ENCODE results near the gene TBX21. TPM values are rescaled to one million over a fixed set of nuclear protein-coding genes. Genes with fewer than 3 reads are reported as not detected.

Gene TBX21
- total and polyA plus RNA-seq, 10 of the 15 experiments (the other 5 are each of a cell fraction or from before 2014, with no cell fraction given), result 0.63 to 9.6 (median 5.0) TPM

DNA sequence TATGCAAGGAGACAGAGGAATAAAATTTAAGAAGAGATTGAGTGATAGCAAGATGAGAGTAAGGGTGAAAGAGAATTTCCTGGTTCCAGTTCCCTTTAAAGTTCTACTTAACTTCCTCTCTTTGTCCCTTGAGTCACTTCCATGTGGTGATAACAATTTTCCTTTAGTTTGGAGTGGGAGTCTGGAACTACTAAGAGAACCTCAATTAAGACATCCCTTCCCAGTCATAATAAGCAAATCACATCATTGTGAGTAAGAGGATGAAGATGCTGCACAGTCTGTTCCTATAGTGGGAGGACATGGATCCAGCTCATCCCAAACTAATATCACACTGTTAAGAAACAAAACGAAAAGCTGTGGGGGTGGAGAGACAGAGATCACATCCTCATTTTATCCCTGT lies 24.4 kb downstream of the TBX21 start:
- Histone ChIP-seq H4K20me1 (ENCODE audit: control insufficient read depth, insufficient read depth) (no peaks in the 10 kb centered on the region), H3K79me2 (ENCODE audit: control insufficient read depth, insufficient read depth, low read length) (no peaks in the 10 kb centered on the region), H3K4me1 (ENCODE audit: control insufficient read depth, insufficient read depth, low read length) (no peaks in the 10 kb centered on the region), H3K27ac (ENCODE audit: control insufficient read depth, insufficient read depth) (no peak overlapping the region), H3K9ac (ENCODE audit: control insufficient read depth, insufficient read depth, low read length) (no peak overlapping the region), H3K27me3 (replicated peaks in 1 of 2; ENCODE audit: control insufficient read depth in 2 of 2, insufficient read depth in 2 of 2, low read length in 1 of 2) (no peaks in the 10 kb centered on the region), H3K36me3 (ENCODE audit: control insufficient read depth in 2 of 2, insufficient read depth in 2 of 2, low read length in 1 of 2) (no peaks in the 10 kb centered on the region), H3K9me3 (replicated peaks; ENCODE audit: control insufficient read depth, insufficient read depth, low read length) (peaks cover 2% of the 10 kb centered on the region; the same call in 1 of the 3 replicates), H3K4me2 (ENCODE audit: control insufficient read depth, insufficient read depth) (no peak overlapping the region), H3K4me3 (no peak overlapping the region), H2AFZ (ENCODE audit: control insufficient read depth, low read depth, low read length) (no peak overlapping the region)
- intact Hi-C loops (cut with micrococcal nuclease; ENCODE audit: unreplicated experiment), result no loop called here
- ChIA-PET RAD21 (ENCODE audit: unreplicated experiment) (no interaction called here), SMC1A (ENCODE audit: uncharacterized antibody, unreplicated experiment) (no interaction called here), CTCF (no interaction called here), POLR2A (no interaction called here)
- no peak for DNase-seq (ENCODE audit: low read depth, low spot score)
- no TSS peak for BruUV-seq (replicated peaks)
- in situ Hi-C loops (cut with MboI), result no loop called here
- no peak for FAIRE-seq
- ATAC-seq, result no peak
- WGBS (ENCODE audit: insufficient coverage, insufficient replicate concordance, low lambda C conversion rate, missing lambda C conversion rate), result 0% methylated on average over 1 of the region's 1 CpG
- TF ChIP-seq EZH2 (IDR thresholded peaks at IDR 0.05; ENCODE audit: borderline replicate concordance, control insufficient read depth, low read depth, low read length) (no peak), ZNF24 (IDR thresholded peaks at IDR 0.05) (no peak), SUZ12 (IDR thresholded peaks at IDR 0.05; ENCODE audit: unreplicated experiment) (no peak), CHD2 (IDR thresholded peaks at IDR 0.05; ENCODE audit: borderline replicate concordance, low read depth, low read length) (no peak), MEF2B (IDR thresholded peaks at IDR 0.05; ENCODE audit: partially characterized antibody, poor library complexity, severe bottlenecking) (no peak), RBBP5 (conservative IDR thresholded peaks at IDR 0.05) (no peak), NRF1 (conservative IDR thresholded peaks at IDR 0.05; ENCODE audit: low read depth, low read length) (no peak), HDAC6 (IDR thresholded peaks at IDR 0.05; ENCODE audit: unreplicated experiment) (no peak), ZBED1 (IDR thresholded peaks at IDR 0.05; ENCODE audit: borderline replicate concordance) (no peak), NR2C1 (IDR thresholded peaks at IDR 0.05) (no peak), SUPT20H (IDR thresholded peaks at IDR 0.05; ENCODE audit: borderline replicate concordance, control insufficient read depth, low read depth, low read length) (no peak)
- TF ChIP-seq, protein P1, sequence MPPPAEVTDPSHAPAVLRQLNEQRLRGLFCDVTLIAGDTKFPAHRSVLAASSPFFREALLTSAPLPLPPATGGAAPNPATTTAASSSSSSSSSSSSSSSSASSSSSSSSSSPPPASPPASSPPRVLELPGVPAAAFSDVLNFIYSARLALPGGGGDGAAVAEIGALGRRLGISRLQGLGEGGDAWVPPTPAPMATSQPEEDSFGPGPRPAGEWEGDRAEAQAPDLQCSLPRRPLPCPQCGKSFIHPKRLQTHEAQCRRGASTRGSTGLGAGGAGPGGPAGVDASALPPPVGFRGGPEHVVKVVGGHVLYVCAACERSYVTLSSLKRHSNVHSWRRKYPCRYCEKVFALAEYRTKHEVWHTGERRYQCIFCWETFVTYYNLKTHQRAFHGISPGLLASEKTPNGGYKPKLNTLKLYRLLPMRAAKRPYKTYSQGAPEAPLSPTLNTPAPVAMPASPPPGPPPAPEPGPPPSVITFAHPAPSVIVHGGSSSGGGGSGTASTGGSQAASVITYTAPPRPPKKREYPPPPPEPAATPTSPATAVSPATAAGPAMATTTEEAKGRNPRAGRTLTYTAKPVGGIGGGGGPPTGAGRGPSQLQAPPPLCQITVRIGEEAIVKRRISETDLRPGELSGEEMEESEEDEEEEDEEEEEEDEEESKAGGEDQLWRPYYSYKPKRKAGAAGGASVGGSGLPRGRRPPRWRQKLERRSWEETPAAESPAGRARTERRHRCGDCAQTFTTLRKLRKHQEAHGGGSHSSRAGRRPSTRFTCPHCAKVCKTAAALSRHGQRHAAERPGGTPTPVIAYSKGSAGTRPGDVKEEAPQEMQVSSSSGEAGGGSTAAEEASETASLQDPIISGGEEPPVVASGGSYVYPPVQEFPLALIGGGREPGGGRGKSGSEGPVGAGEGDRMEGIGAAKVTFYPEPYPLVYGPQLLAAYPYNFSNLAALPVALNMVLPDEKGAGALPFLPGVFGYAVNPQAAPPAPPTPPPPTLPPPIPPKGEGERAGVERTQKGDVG (CRISPR knock-in tag; IDR thresholded peaks at IDR 0.05), result no peak
- TF ChIP-seq, protein P2, sequence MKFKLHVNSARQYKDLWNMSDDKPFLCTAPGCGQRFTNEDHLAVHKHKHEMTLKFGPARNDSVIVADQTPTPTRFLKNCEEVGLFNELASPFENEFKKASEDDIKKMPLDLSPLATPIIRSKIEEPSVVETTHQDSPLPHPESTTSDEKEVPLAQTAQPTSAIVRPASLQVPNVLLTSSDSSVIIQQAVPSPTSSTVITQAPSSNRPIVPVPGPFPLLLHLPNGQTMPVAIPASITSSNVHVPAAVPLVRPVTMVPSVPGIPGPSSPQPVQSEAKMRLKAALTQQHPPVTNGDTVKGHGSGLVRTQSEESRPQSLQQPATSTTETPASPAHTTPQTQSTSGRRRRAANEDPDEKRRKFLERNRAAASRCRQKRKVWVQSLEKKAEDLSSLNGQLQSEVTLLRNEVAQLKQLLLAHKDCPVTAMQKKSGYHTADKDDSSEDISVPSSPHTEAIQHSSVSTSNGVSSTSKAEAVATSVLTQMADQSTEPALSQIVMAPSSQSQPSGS (IDR thresholded peaks at IDR 0.05; ENCODE audit: low read length), result no peak
- TF ChIP-seq, protein P3, sequence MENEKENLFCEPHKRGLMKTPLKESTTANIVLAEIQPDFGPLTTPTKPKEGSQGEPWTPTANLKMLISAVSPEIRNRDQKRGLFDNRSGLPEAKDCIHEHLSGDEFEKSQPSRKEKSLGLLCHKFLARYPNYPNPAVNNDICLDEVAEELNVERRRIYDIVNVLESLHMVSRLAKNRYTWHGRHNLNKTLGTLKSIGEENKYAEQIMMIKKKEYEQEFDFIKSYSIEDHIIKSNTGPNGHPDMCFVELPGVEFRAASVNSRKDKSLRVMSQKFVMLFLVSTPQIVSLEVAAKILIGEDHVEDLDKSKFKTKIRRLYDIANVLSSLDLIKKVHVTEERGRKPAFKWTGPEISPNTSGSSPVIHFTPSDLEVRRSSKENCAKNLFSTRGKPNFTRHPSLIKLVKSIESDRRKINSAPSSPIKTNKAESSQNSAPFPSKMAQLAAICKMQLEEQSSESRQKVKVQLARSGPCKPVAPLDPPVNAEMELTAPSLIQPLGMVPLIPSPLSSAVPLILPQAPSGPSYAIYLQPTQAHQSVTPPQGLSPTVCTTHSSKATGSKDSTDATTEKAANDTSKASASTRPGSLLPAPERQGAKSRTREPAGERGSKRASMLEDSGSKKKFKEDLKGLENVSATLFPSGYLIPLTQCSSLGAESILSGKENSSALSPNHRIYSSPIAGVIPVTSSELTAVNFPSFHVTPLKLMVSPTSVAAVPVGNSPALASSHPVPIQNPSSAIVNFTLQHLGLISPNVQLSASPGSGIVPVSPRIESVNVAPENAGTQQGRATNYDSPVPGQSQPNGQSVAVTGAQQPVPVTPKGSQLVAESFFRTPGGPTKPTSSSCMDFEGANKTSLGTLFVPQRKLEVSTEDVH (IDR thresholded peaks at IDR 0.05; ENCODE audit: low read depth, partially characterized antibody), result no peak

Measured in GM12878 (cell line).